ENCODE data around the gene ARVCF.

Gene ARVCF, protein sequence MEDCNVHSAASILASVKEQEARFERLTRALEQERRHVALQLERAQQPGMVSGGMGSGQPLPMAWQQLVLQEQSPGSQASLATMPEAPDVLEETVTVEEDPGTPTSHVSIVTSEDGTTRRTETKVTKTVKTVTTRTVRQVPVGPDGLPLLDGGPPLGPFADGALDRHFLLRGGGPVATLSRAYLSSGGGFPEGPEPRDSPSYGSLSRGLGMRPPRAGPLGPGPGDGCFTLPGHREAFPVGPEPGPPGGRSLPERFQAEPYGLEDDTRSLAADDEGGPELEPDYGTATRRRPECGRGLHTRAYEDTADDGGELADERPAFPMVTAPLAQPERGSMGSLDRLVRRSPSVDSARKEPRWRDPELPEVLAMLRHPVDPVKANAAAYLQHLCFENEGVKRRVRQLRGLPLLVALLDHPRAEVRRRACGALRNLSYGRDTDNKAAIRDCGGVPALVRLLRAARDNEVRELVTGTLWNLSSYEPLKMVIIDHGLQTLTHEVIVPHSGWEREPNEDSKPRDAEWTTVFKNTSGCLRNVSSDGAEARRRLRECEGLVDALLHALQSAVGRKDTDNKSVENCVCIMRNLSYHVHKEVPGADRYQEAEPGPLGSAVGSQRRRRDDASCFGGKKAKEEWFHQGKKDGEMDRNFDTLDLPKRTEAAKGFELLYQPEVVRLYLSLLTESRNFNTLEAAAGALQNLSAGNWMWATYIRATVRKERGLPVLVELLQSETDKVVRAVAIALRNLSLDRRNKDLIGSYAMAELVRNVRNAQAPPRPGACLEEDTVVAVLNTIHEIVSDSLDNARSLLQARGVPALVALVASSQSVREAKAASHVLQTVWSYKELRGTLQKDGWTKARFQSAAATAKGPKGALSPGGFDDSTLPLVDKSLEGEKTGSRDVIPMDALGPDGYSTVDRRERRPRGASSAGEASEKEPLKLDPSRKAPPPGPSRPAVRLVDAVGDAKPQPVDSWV

DNA sequence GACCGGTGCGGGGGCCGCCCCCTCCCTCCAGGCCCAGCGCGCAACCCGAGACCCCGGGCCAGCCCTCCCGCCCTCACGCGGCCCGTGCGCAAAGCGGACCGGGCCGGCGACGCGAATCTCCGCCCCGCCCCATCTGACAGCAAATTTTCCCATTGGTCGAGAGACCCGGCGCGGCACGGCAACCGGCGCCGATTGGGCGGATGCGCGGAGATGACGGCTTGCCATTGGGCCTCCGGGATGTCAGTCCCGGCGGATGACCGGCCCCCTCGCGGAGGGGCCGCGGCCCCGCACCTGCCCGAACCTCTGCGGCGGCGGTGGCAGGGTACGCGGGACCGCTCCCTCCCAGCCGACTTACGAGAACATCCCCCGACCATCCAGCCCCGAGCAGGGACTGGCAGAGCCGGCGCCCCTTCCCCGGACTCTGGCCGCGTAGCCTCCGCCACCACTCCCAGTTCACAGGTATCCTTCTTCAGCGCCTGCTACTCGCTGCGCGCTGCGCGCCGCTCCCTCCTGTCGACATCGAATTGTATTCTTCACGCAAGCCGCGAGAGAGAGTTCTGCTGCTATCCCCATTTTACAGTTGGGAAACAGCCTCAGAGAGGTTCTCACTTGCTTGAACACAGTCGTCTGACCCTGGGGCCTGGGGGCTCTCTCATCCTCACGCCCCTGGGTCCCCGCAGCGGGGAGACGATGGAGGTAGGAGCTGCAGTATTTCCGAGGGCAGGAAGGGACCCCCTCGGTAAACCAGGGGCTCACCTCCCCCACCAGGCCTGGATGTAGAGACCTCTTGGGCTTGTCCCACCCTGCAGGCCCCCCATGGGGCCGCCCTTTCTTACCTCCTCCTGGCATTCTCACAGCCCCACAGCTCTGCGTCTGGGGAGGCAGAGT is at the start of gene ARVCF:
TSS of gene ARVCF (minus strand) at position 90 of the 888 bp plus-strand sequence. CDS start 26,029 bp downstream, outside the sequence.
- DNase-seq = peak; percentile 88

DNA sequence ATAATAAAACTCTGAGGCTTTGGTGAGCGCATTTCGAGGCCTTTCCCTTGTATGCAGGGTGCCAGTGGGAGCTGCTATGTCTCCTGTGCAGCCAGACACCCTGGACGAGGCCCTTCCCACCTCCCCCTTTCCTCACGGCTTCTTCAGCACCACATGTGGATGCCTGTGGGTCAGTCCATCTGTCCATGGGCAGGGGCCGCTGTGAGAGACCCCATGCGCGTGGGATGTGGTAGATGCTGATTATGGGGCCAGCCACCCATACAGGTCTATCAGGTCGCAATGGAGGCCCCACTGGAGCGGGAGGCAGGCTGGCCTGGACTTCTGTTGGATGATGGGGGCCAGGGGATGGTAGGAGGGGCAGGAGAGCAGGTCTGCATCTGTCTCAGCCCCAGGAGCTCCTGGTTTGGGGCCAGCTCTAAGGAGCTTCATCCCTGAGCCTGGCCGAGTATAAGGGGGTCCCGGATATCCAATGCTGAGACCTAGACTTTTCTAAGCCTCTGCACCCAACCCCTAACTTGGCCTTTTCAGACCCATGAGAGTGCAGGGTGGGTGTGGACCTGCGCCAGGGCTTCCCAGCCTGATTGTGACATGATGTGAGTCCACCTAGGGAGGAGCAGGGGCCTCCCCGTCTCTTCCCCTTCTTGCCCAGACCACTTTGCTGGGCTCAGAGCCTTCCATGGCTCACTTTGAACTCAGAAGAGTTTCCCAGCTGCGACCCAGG is 49.4 kb upstream of the ARVCF start:
- DNase-seq = no peak

DNA sequence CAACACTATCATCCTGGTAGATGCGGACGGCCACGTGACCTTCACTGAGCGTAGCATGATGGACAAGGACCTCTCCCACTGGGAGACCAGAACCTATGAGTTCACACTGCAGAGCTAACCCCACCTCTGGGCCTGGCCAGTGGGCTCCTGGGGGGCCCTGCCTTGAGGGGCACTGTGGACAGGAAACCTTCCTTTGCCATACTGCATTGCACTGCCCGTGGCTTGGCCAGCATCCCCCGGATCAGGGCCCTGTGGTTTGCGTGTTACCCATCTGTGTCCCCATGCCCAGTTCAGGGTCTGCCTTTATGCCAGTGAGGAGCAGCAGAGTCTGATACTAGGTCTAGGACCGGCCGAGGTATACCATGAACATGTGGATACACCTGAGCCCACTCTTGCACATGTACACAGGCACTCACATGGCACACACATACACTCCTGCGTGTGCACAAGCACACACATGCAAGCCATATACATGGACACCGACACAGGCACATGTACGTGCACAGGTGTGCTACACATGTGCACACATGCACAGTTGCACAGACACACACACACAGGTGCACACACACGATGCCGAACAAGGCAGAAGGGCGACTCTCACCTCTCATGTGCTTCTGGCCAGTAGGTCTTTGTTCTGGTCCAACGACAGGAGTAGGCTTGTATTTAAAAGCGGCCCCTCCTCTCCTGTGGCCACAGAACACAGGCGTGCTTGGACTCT is 48.1 kb upstream of the ARVCF start:
- no peak for DNase-seq

DNA sequence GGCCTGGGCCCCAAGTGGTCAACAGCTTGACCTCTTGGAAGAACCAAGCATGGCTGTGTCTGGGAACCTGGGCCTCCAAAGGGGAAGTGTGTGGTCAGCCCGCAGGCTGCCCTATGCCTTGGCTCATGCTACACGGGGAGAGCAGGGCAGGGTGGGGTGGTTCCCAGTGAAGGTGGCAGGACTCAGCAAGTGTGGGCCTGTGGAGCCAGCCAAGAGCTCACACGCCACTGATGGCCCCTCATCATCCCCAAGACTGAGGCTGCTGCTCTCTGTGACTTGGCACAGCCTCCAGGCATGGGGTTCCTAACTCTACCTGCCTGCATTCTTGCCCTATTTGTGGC is 47.5 kb upstream of the ARVCF start:
- no peak for DNase-seq

DNA sequence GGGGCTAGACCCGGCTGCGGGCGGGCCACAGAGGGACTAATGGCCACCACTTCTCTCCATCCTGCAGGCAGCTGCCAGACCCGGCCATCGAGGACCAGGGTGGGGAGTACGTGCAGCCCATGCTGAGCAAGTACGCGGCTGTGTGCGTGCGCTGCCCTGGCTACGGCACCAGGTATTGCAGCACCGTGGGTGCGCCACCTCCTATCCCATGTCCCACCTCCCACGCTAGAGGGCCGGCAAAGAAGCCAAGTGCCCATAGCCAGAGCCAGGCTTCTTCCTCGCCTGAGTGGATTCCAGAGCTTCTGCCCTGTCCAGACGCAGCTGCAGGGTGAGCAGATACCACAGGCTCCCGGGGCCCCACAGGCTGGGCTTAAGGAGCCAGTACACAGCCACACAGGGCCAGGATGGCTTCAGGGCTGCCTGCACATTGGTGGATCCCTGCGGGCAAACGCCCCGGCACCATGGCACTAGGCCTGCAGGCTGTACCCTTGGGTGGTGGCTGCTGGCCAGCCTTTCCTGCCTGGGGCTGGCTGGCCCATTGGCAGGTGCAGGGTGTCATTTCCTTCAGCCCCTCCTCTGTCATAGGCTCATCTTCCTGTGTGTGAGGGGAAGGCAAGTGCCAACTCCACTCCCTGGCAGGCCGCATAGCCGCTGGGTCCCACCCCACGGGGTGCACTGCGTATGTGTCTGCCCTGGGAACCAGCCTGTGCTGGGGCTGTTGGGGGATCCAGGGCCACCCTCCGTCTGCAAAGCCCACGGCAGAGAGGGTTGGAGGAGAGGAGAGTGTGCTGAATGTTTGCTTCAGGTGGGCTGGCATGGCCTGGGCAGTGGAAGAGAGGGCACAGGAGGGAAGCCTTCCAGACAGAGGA is 46.9 kb upstream of the ARVCF start:
- no peak for DNase-seq

DNA sequence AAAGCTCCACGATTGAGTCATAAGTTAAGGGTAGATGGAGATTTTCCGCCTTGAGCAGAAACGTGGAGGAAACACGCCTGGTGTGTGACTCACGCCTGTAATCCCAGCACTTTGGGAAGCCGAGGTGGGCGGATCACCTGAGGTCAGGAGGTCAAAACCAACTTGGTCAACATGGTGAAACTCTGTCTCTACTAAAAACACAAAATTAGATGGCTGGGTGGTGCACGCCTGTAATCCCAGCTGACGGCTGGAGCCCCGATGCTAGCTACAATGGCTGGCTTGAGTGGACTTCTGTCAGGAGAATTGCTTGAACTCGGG is 46.1 kb upstream of the ARVCF start:
- DNase-seq = no peak

DNA sequence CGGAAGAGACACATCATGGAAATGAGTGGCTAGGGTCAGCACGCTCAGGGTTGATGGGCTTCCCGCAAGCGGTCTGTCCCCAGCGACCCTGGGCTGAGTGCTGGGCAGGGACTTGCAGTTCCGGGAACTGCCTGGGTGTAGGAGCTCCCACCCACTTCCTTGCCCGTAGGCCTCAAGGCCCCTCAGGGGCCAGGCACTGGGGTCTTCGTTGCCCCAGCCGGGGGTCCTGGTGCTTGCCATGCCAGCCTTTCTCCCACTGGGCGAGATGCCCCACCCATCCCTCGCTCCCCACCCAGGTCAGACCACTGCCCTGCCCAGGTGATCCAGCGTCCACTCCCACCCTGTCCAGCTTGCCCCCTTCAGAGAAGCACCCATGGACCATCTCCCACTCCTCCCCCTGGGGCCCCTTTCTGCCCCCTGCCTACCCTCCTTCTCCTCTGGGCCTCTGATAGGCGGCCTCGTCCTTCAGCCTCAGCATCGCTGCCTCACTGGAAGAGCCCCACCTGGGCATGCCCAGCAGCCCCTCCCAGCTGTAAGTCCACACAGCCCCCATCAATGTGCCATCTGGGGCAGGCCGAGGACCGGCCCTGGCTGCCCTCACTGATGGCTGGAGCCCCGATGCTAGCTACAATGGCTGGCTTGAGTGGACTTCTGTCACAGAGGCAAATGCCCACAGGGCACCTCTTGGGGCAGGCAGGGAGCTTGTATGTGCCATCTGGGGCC is 45.6 kb upstream of the ARVCF start:
- DNase-seq = no peak

DNA sequence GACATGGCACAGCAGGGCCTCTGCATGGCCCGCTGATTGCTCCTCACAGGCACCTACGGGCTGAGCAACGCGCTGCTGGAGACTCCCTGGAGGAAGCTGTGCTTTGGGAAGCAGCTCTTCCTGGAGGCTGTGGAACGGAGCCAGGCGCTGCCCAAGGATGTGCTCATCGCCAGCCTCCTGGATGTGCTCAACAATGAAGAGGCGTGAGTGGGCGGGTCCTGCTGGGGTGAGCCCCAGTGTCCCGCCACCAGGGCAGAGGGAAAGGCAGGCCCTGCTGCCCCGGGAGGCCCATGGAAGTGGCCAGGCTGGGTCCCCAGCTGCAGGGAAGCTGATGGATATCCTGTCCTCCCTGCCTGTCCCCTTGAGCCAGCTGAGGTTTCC is 44.8 kb upstream of the ARVCF start:
- DNase-seq = no peak

DNA sequence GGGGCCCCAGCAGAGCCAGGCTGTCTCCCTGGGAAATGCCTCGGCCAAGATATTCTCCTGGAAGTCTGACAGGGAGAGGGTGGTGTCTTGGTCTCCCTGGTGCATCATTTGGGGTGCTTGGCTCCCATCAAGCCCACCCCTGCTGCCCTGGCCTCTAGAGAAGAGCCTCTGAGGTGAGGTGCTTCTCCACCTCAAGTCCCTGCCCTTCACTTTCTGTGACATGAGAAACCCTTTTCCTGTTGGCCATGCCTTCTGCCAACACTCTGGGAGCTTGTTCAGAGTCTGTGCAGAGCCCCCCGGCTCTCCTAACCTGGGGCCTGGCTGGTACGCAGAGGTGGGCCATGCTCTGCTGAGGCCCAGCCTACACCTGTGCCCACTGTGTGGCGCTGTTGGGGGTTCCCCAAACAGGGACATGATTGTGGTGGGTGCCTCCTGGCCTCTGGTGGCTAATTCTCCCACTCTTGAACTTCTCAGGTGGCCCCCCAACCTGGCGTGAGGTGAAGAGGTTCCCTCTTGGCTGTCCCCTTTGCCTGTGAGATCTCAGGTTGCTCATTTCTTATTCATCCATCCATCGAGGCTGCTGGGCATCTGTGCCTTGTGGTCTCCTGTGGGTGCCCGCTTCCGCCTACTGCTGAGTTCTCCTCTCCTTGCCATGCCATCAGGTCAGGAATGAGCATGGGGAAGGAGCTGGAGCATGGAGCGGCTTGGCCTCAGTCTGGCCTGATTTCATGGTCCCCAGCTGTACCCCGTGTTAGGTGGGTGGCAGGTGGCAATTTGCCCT is 44.3 kb upstream of the ARVCF start:
- no peak for DNase-seq

DNA sequence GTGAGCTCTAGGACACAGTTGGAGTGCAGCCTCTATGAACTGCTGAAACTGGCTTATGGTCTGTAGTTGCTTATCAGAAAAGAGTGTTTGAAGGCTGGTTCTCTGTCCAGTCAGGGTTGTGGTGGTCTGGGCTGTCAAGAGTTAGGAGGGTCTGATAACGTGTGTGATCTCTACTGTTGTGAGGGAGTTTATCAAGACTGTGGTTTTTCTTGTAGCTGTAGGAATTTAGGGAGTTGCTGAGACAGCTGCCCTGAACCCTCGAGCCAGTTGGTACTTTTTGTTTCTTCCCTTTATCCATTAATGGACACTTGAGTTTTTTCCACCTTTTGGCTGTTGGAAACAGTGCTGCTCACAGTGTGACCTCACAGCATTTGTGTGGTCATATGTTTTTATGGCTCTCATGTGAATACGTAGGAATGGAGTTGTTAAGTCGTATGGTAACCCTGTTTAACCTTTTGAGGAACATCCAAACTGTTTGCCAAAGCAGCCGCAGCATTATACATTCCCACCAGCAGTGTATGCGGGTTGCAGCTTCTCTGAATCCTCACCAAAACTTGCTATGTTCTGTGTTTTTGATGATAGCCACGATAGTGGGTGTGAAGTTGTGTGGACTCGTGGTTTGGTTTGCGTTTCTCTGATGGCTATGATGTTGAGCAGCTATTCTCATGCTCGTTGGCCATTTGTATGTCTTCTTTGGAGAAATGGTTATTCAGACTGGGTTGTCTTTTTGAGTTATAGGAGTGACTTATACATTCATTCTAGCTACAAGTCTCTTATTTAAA is 42.6 kb upstream of the ARVCF start:
- no peak for DNase-seq

DNA sequence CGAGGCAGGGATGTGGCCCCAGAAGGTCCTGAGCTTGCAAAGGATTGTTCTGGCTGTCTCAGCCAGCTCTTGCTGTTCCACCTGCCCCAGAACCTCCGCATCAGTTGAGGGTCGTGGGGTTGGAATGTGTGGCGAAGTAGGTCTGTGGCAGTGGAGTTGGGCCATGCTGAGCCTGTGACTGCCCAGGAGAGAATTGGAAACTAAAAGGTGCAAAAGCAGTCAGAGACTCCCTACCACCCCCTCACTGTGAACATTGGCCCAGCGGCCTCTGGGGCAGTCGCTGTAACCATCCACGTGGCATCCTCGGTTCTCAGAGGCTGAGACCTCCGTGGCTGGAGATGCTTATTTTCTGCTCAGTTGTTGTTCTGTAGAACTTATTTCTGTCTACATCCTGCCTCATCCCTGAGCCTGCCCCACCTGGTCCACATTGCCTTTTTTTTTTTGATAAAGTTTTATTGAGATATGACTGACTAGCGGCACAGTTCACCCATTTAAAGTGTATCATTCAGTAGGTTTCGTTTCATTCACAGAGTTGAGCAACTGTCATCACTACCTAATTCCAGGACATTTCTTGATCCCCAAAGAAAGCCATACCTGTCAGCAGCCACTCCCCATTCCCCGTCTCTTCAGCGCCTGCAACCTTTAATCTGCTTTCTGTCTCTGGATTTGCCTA is 41.1 kb upstream of the ARVCF start:
- no peak for DNase-seq

DNA sequence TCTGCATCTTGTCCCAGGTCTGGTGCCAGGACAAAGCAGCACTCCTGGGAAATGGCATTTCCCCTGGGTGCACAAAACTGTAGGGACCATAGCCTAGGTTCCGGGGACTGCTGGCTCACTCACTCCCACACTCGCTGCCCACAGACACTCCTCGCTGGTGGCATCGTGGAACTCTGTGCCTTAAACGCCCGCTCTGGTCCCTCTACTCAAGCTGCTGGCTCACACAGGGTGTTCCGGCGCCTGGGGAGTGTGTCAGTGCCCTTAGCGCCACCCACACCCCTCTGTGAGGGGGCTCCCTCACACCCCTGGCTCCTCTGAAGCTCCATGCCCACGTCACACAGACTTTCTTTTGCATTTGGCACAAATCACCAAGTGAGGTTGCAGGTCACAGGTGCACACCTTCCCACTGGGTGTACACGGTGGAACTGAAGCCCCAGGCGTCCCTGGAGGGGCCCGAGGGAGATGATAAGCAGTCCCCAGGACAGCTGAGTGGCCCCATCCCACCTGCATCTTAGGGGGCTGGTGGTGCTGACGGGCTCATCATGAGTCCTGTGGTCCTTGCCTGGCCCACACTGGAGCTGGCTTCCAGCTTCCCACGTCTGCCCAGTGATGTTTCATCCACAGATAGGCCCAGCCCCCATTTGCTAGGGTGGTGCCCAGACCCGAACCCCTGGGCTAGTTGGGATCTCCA is 40.2 kb upstream of the ARVCF start:
- no peak for DNase-seq

DNA sequence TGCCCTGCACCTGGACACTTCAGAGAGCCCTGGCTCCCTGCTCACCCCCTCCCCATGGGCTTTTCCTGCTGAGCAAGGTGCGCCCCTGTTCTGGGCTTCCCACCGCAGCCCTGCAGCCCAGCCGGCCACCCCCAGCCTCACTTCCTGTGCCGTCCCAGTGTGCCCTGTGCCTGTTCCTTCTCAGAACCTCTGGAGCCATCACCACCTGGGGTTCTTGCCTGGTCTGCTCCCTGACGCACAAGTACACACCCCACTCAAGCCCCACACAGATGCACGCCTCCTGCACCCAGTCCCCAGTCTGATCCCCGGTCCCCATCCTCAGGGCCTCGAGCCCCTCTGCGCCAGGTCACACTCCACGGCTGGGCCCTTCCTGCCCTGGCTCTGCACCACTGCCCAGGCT is 39.5 kb upstream of the ARVCF start:
- DNase-seq = no peak

DNA sequence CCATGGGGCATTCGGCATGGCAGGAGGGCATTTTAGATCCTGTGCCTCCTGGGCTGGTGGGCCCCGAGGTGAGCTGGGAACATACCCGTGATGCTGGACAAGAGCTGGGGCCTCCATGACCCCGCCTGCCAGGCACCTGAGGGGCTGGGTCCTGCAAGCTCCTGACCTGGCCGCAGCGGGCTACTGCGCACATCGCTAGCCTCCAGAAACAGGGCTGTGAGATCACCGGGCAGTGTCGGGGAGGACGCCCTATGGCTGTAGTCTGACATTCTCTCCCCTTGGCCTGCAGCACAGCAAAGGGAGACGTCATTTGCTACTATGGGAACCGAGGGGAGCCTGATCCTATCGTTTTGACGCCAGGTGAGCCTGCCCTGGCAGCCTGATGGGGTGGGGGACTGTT is 39.0 kb upstream of the ARVCF start:
- no peak for DNase-seq

DNA sequence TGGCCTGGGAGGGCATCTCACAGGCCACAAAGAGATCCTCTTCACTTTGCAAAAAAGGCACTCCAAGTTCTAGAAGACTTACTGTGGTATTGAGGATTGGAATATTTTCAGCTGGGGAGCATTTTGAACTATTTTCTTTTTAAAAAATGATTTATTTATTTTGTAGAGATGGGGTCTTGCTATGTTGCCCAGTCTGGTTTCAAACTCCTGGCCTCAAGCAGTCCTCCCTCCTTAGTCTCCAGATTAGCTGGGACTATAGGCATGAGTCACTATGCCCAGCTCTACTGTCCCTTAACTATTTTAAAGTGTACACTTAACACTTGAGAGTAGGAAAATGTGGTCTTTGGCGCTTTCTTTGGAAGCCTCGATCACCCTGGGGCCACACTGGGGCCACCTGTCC is 38.5 kb upstream of the ARVCF start:
- no peak for DNase-seq

DNA sequence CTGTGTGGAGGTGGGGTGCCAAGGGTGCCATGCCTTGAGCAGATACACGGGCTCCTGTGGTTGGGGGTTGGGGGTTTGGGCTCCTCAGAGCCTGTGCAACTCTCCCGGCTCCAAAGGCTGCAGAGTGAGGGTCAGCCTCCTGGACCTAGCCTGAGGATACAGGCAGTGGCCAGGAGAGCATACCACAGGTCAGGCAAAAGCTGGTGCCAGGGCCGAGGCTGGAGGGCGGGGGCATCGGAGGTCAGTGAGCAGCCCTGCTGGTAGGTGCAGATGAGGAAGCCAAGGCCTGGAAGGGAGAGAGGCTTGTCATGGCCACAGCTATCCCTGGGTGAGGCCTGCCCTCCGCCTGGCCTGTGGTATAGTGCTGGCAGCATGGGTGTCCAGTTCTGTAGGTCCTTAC is 37.9 kb upstream of the ARVCF start:
- no peak for DNase-seq

DNA sequence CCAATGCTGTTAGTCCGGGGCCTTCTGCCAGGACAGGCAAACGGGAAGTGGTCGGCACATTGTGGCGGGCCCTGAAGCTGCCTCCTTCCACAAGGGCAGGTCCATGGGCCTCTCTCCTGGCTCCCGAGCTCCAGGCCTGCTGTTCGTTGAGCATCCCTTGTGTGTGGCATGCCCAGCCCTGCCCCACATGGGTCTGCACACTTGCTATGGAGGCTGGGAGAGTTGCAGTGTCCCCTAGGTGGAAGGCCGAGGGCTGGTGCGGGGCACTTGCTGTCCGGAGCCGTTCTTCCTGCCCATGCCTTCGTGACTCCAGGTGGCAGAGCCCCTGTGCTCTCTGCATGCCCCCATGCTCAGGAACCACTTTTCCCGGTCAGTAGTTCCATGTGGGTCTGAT is 37.4 kb upstream of the ARVCF start:
- DNase-seq = no peak

All from activated CD4-positive, alpha-beta T cell treated with anti-CD3 and anti-CD28 coated beads for 1 hour (primary cell).